Measurements from ENCODE around the gene SNX11. TPM values are rescaled to one million over a fixed set of nuclear protein-coding genes. Genes with fewer than 3 reads are reported as not detected.
"Not testable (repeated sequence)": the region's sequence is repeated elsewhere in the genome, so short reads cannot be mapped to it uniquely, and the experiment has no call there.

Gene SNX11
- total RNA-seq, 1 donor from 2014 or later: 44.0 TPM

DNA sequence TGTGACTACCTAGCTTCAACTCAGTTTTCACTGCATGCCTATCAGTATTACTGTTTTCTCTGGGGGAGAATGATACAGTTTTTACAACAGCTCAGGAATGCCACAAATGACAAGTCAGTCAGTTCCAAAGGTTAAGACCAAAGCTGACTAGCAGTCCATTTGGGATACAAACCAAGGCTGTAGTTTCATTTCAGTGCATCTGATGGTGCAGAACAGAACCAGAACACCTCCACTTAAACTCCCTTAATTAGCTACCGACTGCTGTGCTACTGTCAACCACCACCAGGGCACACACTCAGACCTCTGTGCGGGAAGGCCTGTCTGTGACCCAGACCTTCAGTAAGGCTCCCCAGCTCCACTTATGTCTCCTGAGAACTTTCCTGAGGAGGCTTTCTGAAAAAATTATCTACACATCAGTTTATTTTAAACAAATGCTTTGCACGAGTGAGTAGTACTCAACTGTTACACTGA is 39.0 kb upstream of the SNX11 start:
- Mint-ChIP-seq H3K27ac (ENCODE audit: unreplicated experiment) (peak overlapping the region; percentile 44), H3K4me1 (ENCODE audit: low read depth, unreplicated experiment) (no peaks in the 10 kb centered on the region), H3K4me3 (ENCODE audit: unreplicated experiment) (no peak overlapping the region), H3K9me3 (ENCODE audit: unreplicated experiment) (no peaks in the 10 kb centered on the region), H3K36me3 (ENCODE audit: unreplicated experiment) (peaks cover 4% of the 10 kb centered on the region), H3K27me3 (ENCODE audit: unreplicated experiment) (peaks cover 2% of the 10 kb centered on the region)
- DNase-seq: peak; percentile 36
- TF ChIP-seq, protein P1, sequence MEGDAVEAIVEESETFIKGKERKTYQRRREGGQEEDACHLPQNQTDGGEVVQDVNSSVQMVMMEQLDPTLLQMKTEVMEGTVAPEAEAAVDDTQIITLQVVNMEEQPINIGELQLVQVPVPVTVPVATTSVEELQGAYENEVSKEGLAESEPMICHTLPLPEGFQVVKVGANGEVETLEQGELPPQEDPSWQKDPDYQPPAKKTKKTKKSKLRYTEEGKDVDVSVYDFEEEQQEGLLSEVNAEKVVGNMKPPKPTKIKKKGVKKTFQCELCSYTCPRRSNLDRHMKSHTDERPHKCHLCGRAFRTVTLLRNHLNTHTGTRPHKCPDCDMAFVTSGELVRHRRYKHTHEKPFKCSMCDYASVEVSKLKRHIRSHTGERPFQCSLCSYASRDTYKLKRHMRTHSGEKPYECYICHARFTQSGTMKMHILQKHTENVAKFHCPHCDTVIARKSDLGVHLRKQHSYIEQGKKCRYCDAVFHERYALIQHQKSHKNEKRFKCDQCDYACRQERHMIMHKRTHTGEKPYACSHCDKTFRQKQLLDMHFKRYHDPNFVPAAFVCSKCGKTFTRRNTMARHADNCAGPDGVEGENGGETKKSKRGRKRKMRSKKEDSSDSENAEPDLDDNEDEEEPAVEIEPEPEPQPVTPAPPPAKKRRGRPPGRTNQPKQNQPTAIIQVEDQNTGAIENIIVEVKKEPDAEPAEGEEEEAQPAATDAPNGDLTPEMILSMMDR (IDR thresholded peaks at IDR 0.05; ENCODE audit: partially characterized antibody, unreplicated experiment): peak; percentile 69

DNA sequence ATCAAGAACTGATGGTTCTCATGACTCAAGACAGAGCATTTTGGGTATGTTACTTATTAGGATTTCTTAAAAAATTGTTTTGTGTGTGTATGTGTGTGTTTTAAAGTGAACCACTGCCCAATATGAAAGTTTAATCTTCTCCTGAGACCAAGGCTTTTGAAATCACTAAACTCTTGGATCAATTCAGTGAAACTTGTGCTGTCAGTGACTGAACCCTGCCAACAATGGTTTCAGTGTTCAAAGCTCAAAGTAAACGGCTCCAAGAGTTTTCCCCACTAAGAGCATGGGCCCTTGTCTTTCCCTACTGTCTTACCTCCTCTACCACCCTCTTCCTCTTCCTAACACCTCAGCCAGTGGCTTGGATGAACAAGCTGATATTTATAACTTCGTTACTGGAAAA is 37.4 kb upstream of the SNX11 start:
- Mint-ChIP-seq H3K9me3 (ENCODE audit: unreplicated experiment) (no peaks in the 10 kb centered on the region), H3K27me3 (ENCODE audit: unreplicated experiment) (peaks cover under 1% of the 10 kb centered on the region), H3K36me3 (ENCODE audit: unreplicated experiment) (peaks cover 4% of the 10 kb centered on the region), H3K27ac (ENCODE audit: unreplicated experiment) (no peak overlapping the region), H3K4me1 (ENCODE audit: low read depth, unreplicated experiment) (no peaks in the 10 kb centered on the region), H3K4me3 (ENCODE audit: unreplicated experiment) (no peak overlapping the region)
- no peak for DNase-seq
- TF ChIP-seq, protein P1 (IDR thresholded peaks at IDR 0.05; ENCODE audit: partially characterized antibody, unreplicated experiment): no peak

DNA sequence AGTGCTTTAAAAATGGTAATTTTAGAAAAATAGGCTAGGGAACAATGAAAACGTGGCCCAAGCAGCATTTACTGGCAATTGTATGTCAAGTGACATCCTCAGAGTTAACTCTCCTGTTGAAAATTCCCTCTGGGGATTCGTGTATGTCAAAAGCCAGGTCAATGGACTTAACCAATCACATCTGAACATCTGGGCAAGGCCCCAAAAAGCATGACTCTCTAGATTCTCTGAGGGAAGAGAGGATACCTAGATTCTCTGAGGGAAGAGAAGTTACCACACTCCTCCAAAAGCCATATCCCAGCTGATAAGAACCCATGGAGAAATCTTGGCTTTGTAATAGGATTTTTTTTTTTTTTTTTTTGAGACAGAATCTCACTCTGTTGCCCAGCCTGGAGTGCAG is 35.9 kb upstream of the SNX11 start:
- TF ChIP-seq, protein P1 (IDR thresholded peaks at IDR 0.05; ENCODE audit: partially characterized antibody, unreplicated experiment): no peak
- Mint-ChIP-seq H3K27ac (ENCODE audit: unreplicated experiment) (no peak overlapping the region), H3K4me1 (ENCODE audit: low read depth, unreplicated experiment) (no peaks in the 10 kb centered on the region), H3K4me3 (ENCODE audit: unreplicated experiment) (no peak overlapping the region), H3K9me3 (ENCODE audit: unreplicated experiment) (no peaks in the 10 kb centered on the region), H3K36me3 (ENCODE audit: unreplicated experiment) (peaks cover 4% of the 10 kb centered on the region), H3K27me3 (ENCODE audit: unreplicated experiment) (no peaks in the 10 kb centered on the region)
- DNase-seq: no peak

DNA sequence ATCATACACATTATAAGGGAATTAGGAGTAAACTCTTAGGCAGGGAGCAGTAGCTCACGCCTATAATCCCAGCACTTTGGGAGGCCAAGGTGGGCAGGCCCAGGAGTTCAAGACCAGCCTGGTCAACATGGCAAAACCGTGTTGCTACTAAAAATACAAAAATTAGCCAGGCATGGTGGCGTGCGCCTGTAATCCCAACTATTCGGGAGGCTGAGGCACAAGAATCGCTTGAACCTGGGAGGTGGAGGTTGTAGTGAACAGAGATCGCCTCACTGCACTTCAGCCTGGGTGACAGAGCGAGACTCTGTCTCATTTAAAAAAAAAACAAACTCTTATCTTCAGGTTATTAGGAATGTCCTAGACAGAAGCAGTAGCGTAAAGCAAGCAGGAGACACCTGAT is 34.8 kb upstream of the SNX11 start:
- DNase-seq; H3K27me3 Mint-ChIP-seq (ENCODE audit: unreplicated experiment); H3K36me3 Mint-ChIP-seq (ENCODE audit: unreplicated experiment); H3K4me3 Mint-ChIP-seq (ENCODE audit: unreplicated experiment); H3K27ac Mint-ChIP-seq (ENCODE audit: unreplicated experiment); H3K9me3 Mint-ChIP-seq (ENCODE audit: unreplicated experiment); H3K4me1 Mint-ChIP-seq (ENCODE audit: low read depth, unreplicated experiment): not testable (repeated sequence)

DNA sequence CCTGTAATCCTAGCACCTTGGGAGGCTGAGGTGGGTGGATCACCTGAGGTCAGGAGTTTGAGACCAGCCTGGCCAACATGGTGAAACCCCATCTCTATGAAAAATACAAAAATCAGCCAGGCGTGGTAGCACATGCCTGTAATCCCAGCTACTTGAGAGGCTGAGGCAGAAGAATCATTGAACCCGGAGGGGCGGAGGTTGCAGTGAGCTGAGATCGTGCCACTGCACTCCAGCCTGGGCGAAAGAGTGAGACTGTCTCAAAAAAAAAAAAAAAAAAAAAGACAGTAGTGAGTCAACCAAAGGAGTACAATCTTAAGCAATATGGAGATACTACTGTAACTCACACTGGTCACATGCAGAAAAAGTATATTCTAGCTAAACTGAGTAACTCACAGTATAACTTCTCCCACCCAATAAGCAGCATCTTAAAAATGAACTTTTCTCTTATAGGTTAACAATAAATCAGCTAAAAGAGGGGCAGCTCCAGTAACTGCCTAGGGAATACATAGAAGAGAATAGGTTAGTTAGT is 33.9 kb upstream of the SNX11 start:
- not testable (repeated sequence) for H3K4me1 Mint-ChIP-seq (ENCODE audit: low read depth, unreplicated experiment); H3K4me3 Mint-ChIP-seq (ENCODE audit: unreplicated experiment); H3K27ac Mint-ChIP-seq (ENCODE audit: unreplicated experiment); DNase-seq; H3K9me3 Mint-ChIP-seq (ENCODE audit: unreplicated experiment); H3K36me3 Mint-ChIP-seq (ENCODE audit: unreplicated experiment); H3K27me3 Mint-ChIP-seq (ENCODE audit: unreplicated experiment)

DNA sequence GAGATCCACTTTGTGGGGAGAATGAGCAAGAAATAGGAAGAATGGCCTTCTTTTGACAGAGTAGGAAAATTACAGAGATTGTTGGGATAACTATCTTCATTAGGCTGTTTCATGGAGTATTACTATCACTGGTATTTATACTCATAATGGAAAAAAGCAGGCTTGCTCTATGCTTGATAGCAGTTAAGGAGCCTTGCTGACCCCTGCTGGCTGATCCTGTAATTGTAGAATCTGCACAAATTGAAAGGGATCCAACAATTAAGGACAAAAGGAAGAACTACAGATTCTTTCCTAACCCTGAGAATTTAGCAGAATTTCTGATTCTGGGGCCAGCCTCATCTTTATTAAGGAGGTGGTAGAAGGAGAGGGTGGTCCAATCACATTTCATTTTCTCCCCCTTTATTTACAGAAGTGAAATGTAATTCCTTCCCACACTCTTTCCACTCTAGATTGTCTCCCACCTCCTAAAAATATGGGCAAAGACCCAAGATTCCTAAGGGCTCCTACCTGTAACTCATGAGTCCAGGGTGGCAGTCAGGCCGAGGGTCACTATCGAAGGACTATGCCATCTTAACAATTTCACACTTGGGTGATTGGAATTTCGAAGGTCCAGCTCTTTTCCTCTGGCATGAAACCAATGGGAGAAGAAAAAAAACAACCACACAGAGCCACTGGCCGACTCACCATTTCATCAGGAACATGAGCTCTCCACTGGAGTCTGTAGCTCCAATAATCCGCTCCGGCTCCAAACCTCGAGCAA is 33.1 kb upstream of the SNX11 start:
- TF ChIP-seq, protein P1 (IDR thresholded peaks at IDR 0.05; ENCODE audit: partially characterized antibody, unreplicated experiment): peak; percentile 70
- H3K27me3 Mint-ChIP-seq (ENCODE audit: unreplicated experiment): no peaks in the 10 kb centered on the region
- H3K4me1 Mint-ChIP-seq (ENCODE audit: low read depth, unreplicated experiment): no peaks in the 10 kb centered on the region
- H3K9me3 Mint-ChIP-seq (ENCODE audit: unreplicated experiment): no peaks in the 10 kb centered on the region
- H3K36me3 Mint-ChIP-seq (ENCODE audit: unreplicated experiment): peaks cover 4% of the 10 kb centered on the region
- no peak overlapping the region for H3K4me3 Mint-ChIP-seq (ENCODE audit: unreplicated experiment)
- peak; percentile 80 for DNase-seq
- H3K27ac Mint-ChIP-seq (ENCODE audit: unreplicated experiment): no peak overlapping the region

DNA sequence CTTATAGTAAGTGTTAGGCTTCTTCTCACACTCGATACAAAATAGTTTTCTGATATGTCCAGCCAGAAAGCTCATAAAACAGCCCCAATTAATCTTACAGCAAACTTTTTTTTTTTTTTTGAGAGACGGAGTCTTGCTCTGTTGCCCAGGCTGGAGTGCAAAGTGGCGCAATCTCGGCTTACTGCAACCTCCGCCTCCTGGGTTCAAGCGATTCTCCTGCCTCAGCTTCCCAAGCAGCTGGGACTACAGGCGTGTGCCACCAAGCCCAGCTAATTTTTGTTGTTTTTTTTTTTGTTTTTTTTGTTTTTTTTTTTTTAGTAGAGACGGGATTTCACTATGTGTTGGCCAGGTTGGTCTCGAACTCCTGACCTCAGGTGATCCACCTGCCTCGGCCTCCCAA is 30.4 kb upstream of the SNX11 start:
- H3K4me3 Mint-ChIP-seq (ENCODE audit: unreplicated experiment); DNase-seq; H3K27ac Mint-ChIP-seq (ENCODE audit: unreplicated experiment); H3K27me3 Mint-ChIP-seq (ENCODE audit: unreplicated experiment); H3K4me1 Mint-ChIP-seq (ENCODE audit: low read depth, unreplicated experiment); H3K9me3 Mint-ChIP-seq (ENCODE audit: unreplicated experiment); H3K36me3 Mint-ChIP-seq (ENCODE audit: unreplicated experiment): not testable (repeated sequence)
